ENCODE data around the gene COG2. TPM values are rescaled to one million over a fixed set of nuclear protein-coding genes. Genes with fewer than 3 reads are reported as not detected.

Gene COG2
- total and polyA plus RNA-seq, 7 experiments from 2014 or later, result 21.6 to 47.5 (median 35.3) TPM

GRCh38 chr1:230684146-230684545 lies 41.9 kb downstream of the COG2 start:
- Mint-ChIP-seq H3K36me3 (peaks cover 12 to 57% (median 18%) of the 10 kb centered on the region in 5 donors), H3K9me3 (no peaks in the 10 kb centered on the region), H3K4me1 (peaks cover 0 to 6% (median 0%) of the 10 kb centered on the region in 7 donors), H3K4me3 (no peak overlapping the region), H3K27me3 (no peaks in the 10 kb centered on the region), H3K27ac (no peak overlapping the region)
- no peak for ATAC-seq
- POLR2A ChIA-PET, result no interaction called here
- Histone ChIP-seq H3K36me3 (ENCODE audit: control insufficient read depth in 2 of 3, insufficient read depth in 3 of 3, low read length in 3 of 3) (peaks cover 22 to 94% (median 33%) of the 10 kb centered on the region in 3 experiments), H3K9me3 (ENCODE audit: control insufficient read depth in 2 of 3, low read length in 3 of 3) (no peaks in the 10 kb centered on the region), H3K27ac (ENCODE audit: low read depth, low read length) (no peak overlapping the region), H3K27me3 (ENCODE audit: control insufficient read depth in 2 of 2, insufficient read depth in 2 of 2, low read length in 2 of 2) (no peaks in the 10 kb centered on the region), H3K4me3 (ENCODE audit: low read length) (no peak overlapping the region), H3K4me1 (ENCODE audit: control insufficient read depth in 2 of 2, insufficient read depth in 2 of 2, low read length in 2 of 2) (no peaks in the 10 kb centered on the region)
- CTCF ChIA-PET, result no interaction called here
- no peak for DNase-seq
- intact Hi-C loops (cut with micrococcal nuclease), result no loop called here

- DNase-seq (no peak), ATAC-seq (no peak)
- CTCF ChIA-PET, result no interaction called here
- H3K27ac ChIP-seq (ENCODE audit: low read depth, low read length), result no peak overlapping the region
- Mint-ChIP-seq H3K27ac (peak overlapping the region in 2 of 9 donors; percentile 32 to 43), H3K4me1 (peaks cover 0 to 6% (median 0%) of the 10 kb centered on the region in 7 donors), H3K4me3 (no peak overlapping the region), H3K9me3 (no peaks in the 10 kb centered on the region), H3K36me3 (peaks cover 8 to 61% (median 16%) of the 10 kb centered on the region in 5 donors), H3K27me3 (no peaks in the 10 kb centered on the region)
- no peaks in the 10 kb centered on the region for H3K27me3 ChIP-seq (ENCODE audit: control insufficient read depth in 2 of 2, insufficient read depth in 2 of 2, low read length in 2 of 2)
- POLR2A ChIA-PET, result no interaction called here
- no peaks in the 10 kb centered on the region for H3K4me1 ChIP-seq (ENCODE audit: control insufficient read depth in 2 of 2, insufficient read depth in 2 of 2, low read length in 2 of 2)
- no peaks in the 10 kb centered on the region for H3K9me3 ChIP-seq (ENCODE audit: control insufficient read depth in 2 of 3, low read length in 3 of 3)
- peaks cover 22 to 94% (median 37%) of the 10 kb centered on the region in 3 experiments for H3K36me3 ChIP-seq (ENCODE audit: control insufficient read depth in 2 of 3, insufficient read depth in 3 of 3, low read length in 3 of 3)
- H3K4me3 ChIP-seq (ENCODE audit: low read length), result no peak overlapping the region
- intact Hi-C loops (cut with micrococcal nuclease), result no loop called here
These were observed 42.7 kb downstream of the COG2 start for GRCh38 chr1:230684998-230685397.

- no peaks in the 10 kb centered on the region for H3K9me3 Mint-ChIP-seq
- no peaks in the 10 kb centered on the region for H3K27me3 Mint-ChIP-seq
- H3K27ac Mint-ChIP-seq, result peak overlapping the region in 1 of 9 donors; percentile 13
- CTCF ChIA-PET, result interaction anchor here (0.8 kb wide), 1 partner anchor 43 kb away, joined by 3 read pairs; no protein-coding TSS in a partner anchor
- H3K36me3 Mint-ChIP-seq, result peaks cover 7 to 64% (median 19%) of the 10 kb centered on the region in 5 donors
- ATAC-seq (no peak), DNase-seq (no peak)
- Histone ChIP-seq H3K4me1 (ENCODE audit: control insufficient read depth in 2 of 2, insufficient read depth in 2 of 2, low read length in 2 of 2) (no peaks in the 10 kb centered on the region), H3K36me3 (ENCODE audit: control insufficient read depth in 2 of 3, insufficient read depth in 3 of 3, low read length in 3 of 3) (peaks cover 22 to 89% (median 37%) of the 10 kb centered on the region in 3 experiments), H3K9me3 (ENCODE audit: control insufficient read depth in 2 of 3, low read length in 3 of 3) (no peaks in the 10 kb centered on the region), H3K27ac (ENCODE audit: low read depth, low read length) (no peak overlapping the region), H3K4me3 (ENCODE audit: low read length) (no peak overlapping the region), H3K27me3 (ENCODE audit: control insufficient read depth in 2 of 2, insufficient read depth in 2 of 2, low read length in 2 of 2) (no peaks in the 10 kb centered on the region)
- no peak overlapping the region for H3K4me3 Mint-ChIP-seq
- POLR2A ChIA-PET, result no interaction called here
- intact Hi-C loops (cut with micrococcal nuclease), result no loop called here
- peaks cover 0 to 3% (median 0%) of the 10 kb centered on the region in 7 donors for H3K4me1 Mint-ChIP-seq
These were observed 44.5 kb downstream of the COG2 start for GRCh38 chr1:230686747-230687146.

GRCh38 chr1:230690101-230690500 lies 47.8 kb downstream of the COG2 start:
- no peaks in the 10 kb centered on the region for H3K27me3 ChIP-seq (ENCODE audit: control insufficient read depth in 2 of 2, insufficient read depth in 2 of 2, low read length in 2 of 2)
- no peak overlapping the region for H3K27ac ChIP-seq (ENCODE audit: low read depth, low read length)
- ChIA-PET POLR2A (no interaction called here), CTCF (no interaction called here)
- Mint-ChIP-seq H3K9me3 (no peaks in the 10 kb centered on the region), H3K36me3 (peaks cover 13 to 57% (median 19%) of the 10 kb centered on the region in 5 donors), H3K4me3 (no peak overlapping the region), H3K27me3 (no peaks in the 10 kb centered on the region), H3K27ac (peak overlapping the region in 2 of 9 donors; percentile 21 to 52), H3K4me1 (peaks cover 0 to 4% (median 0%) of the 10 kb centered on the region in 7 donors)
- H3K9me3 ChIP-seq (ENCODE audit: control insufficient read depth in 2 of 3, low read length in 3 of 3), result no peaks in the 10 kb centered on the region
- no peaks in the 10 kb centered on the region for H3K4me1 ChIP-seq (ENCODE audit: control insufficient read depth in 2 of 2, insufficient read depth in 2 of 2, low read length in 2 of 2)
- H3K4me3 ChIP-seq (ENCODE audit: low read length), result no peak overlapping the region
- DNase-seq (no peak), ATAC-seq (no peak)
- H3K36me3 ChIP-seq (ENCODE audit: control insufficient read depth in 2 of 3, insufficient read depth in 3 of 3, low read length in 3 of 3), result peaks cover 5 to 80% (median 42%) of the 10 kb centered on the region in 3 experiments
- intact Hi-C loops (cut with micrococcal nuclease), result no loop called here

GRCh38 chr1:230691615-230692014 lies 49.3 kb downstream of the COG2 start:
- Histone ChIP-seq H3K4me1 (ENCODE audit: control insufficient read depth in 2 of 2, insufficient read depth in 2 of 2, low read length in 2 of 2) (no peaks in the 10 kb centered on the region), H3K36me3 (ENCODE audit: control insufficient read depth in 2 of 3, insufficient read depth in 3 of 3, low read length in 3 of 3) (peaks cover 3 to 68% (median 42%) of the 10 kb centered on the region in 3 experiments), H3K27me3 (ENCODE audit: control insufficient read depth in 2 of 2, insufficient read depth in 2 of 2, low read length in 2 of 2) (no peaks in the 10 kb centered on the region), H3K27ac (ENCODE audit: low read depth, low read length) (no peak overlapping the region), H3K9me3 (ENCODE audit: control insufficient read depth in 2 of 3, low read length in 3 of 3) (no peaks in the 10 kb centered on the region), H3K4me3 (ENCODE audit: low read length) (no peak overlapping the region)
- ChIA-PET POLR2A (no interaction called here), CTCF (no interaction called here)
- intact Hi-C loops (cut with micrococcal nuclease), result no loop called here
- peaks cover 0 to 6% (median 0%) of the 10 kb centered on the region in 7 donors for H3K4me1 Mint-ChIP-seq
- H3K27me3 Mint-ChIP-seq, result no peaks in the 10 kb centered on the region
- DNase-seq (no peak), ATAC-seq (no peak)
- no peaks in the 10 kb centered on the region for H3K9me3 Mint-ChIP-seq
- H3K4me3 Mint-ChIP-seq, result no peak overlapping the region
- peak overlapping the region in 1 of 9 donors; percentile 14 for H3K27ac Mint-ChIP-seq
- peaks cover 13 to 47% (median 19%) of the 10 kb centered on the region in 5 donors for H3K36me3 Mint-ChIP-seq

GRCh38 chr1:230693221-230693620 lies 50.9 kb downstream of the COG2 start:
- no peak overlapping the region for H3K27ac ChIP-seq (ENCODE audit: low read depth, low read length)
- H3K4me1 Mint-ChIP-seq, result peaks cover 0 to 6% (median 0%) of the 10 kb centered on the region in 7 donors
- no peaks in the 10 kb centered on the region for H3K4me1 ChIP-seq (ENCODE audit: control insufficient read depth in 2 of 2, insufficient read depth in 2 of 2, low read length in 2 of 2)
- POLR2A ChIA-PET, result no interaction called here
- H3K36me3 ChIP-seq (ENCODE audit: control insufficient read depth in 2 of 3, insufficient read depth in 3 of 3, low read length in 3 of 3), result peaks cover 3 to 53% (median 26%) of the 10 kb centered on the region in 3 experiments
- H3K9me3 ChIP-seq (ENCODE audit: control insufficient read depth in 2 of 3, low read length in 3 of 3), result no peaks in the 10 kb centered on the region
- CTCF ChIA-PET, result no interaction called here
- no peak for DNase-seq
- peaks cover 13 to 34% (median 18%) of the 10 kb centered on the region in 5 donors for H3K36me3 Mint-ChIP-seq
- ATAC-seq, result no peak
- no peaks in the 10 kb centered on the region for H3K27me3 Mint-ChIP-seq
- no peaks in the 10 kb centered on the region for H3K27me3 ChIP-seq (ENCODE audit: control insufficient read depth in 2 of 2, insufficient read depth in 2 of 2, low read length in 2 of 2)
- H3K4me3 ChIP-seq (ENCODE audit: low read length), result no peak overlapping the region
- intact Hi-C loops (cut with micrococcal nuclease), result no loop called here
- no peak overlapping the region for H3K27ac Mint-ChIP-seq
- H3K4me3 Mint-ChIP-seq, result no peak overlapping the region
- no peaks in the 10 kb centered on the region for H3K9me3 Mint-ChIP-seq

GRCh38 chr1:230693777-230694176 lies 51.5 kb downstream of the COG2 start:
- ChIA-PET POLR2A (no interaction called here), CTCF (no interaction called here)
- no peaks in the 10 kb centered on the region for H3K27me3 ChIP-seq (ENCODE audit: control insufficient read depth in 2 of 2, insufficient read depth in 2 of 2, low read length in 2 of 2)
- no peaks in the 10 kb centered on the region for H3K4me1 ChIP-seq (ENCODE audit: control insufficient read depth in 2 of 2, insufficient read depth in 2 of 2, low read length in 2 of 2)
- no peak overlapping the region for H3K27ac ChIP-seq (ENCODE audit: low read depth, low read length)
- no peaks in the 10 kb centered on the region for H3K9me3 Mint-ChIP-seq
- peaks cover 12 to 32% (median 15%) of the 10 kb centered on the region in 5 donors for H3K36me3 Mint-ChIP-seq
- H3K36me3 ChIP-seq (ENCODE audit: control insufficient read depth in 2 of 3, insufficient read depth in 3 of 3, low read length in 3 of 3), result peaks cover 3 to 47% (median 22%) of the 10 kb centered on the region in 3 experiments
- ATAC-seq, result no peak
- no peak for DNase-seq
- H3K4me3 Mint-ChIP-seq, result no peak overlapping the region
- H3K4me1 Mint-ChIP-seq, result peaks cover 0 to 6% (median 0%) of the 10 kb centered on the region in 7 donors
- intact Hi-C loops (cut with micrococcal nuclease), result no loop called here
- H3K4me3 ChIP-seq (ENCODE audit: low read length), result no peak overlapping the region
- no peaks in the 10 kb centered on the region for H3K9me3 ChIP-seq (ENCODE audit: control insufficient read depth in 2 of 3, low read length in 3 of 3)
- no peaks in the 10 kb centered on the region for H3K27me3 Mint-ChIP-seq
- peak overlapping the region in 1 of 9 donors; percentile 46 for H3K27ac Mint-ChIP-seq
